HG03159 (cell line): Measurements from ENCODE around the gene TUBB4A.

Source experiments
- ATAC-seq: cut with Tn5 transposase; IDR thresholded peaks from one replicate; pipeline ENCODE4 v1.9.1; 2021; ENCODE audit warnings: mild to moderate bottlenecking, moderate library complexity; ENCODE audit not compliant: unreplicated experiment

Gene TUBB4A

DNA sequence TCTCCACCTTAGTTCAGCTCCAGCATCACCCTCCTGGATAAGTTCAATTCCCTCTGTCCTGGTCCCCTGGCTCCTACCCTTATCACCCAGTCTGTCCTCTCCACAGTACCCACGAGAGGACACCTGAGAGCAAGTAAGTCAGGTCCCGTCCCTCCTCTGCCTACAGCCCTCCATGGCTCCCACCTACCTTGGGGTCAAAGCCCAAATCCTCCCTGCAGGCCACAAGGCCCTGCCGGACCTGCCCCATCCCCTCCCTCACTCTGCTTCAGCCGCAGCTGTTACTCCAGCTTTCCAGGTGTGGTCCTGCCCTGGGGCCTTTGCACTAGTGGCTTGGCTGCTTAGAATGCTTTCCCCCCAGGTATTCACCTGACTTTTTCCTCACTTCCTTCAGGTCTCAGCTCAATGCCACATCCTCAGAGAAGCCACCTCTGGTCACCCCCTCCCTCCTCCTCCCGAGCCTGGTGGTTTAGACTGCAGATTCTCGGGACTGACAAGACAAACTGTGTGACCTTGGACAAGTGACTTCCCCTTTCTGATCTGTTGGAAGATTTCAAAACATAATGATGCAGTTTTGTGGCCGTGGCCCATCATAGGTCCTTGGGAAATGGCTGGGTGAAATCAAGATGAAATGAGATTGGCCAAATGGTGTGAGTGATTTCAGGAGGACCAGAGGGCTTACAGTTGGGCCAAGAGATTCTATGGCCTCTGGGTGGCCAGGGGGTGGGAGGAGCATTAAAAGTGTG is 3.6 kb downstream of the TUBB4A start:
- ATAC-seq, result no peak

GRCh38 chr19:6495947-6496346 is 6.2 kb downstream of the TUBB4A start:
- ATAC-seq, result no peak

GRCh38 chr19:6494438-6495036 is 7.6 kb downstream of the TUBB4A start:
- ATAC-seq, result no peak

DNA sequence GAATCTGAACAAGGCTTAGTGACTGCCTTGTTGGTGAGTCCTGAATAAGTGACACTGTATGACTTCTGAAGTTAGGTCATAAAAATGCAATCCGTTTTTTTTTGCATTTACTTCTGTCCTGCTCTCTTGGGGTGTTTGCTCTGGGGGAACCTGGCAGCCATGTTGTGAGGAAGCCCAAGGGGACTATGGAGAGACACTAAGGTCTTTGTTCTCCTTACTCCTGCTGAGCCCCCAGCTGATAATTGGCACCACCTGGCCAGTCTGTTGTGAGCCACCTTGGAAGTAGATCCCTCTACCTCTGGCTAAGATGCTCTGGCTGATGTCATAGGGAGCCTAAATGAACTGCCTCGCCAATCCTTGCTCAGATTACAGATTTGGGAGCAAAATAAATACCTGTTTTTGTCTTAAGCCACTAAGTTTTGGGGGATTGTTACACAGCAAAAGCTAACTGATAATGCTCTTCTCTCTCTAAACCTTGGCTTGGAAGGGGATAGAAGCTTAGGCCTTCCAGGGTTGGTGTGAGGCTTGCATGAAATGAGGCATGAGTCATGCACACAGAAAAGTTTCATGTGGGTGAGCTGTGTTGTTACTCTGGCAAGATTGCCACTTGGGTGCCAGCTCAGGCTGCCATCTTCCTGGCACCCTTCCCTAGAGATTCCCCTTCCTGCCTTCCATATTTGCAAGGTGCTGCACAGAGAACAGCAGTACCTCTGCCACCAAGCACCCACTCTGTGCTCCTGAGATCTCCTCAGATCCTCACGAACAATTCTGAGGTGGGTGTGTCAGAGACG is 10.1 kb downstream of the TUBB4A start:
- ATAC-seq, result no peak

- no peak for ATAC-seq
Observed at GRCh38 chr19:6490134-6490533, 12.0 kb downstream of the TUBB4A start.

GRCh38 chr19:6489278-6490061 is 12.6 kb downstream of the TUBB4A start:
- no peak for ATAC-seq

- no peak for ATAC-seq
Observed at GRCh38 chr19:6484831-6485230, 17.3 kb downstream of the TUBB4A start.

DNA sequence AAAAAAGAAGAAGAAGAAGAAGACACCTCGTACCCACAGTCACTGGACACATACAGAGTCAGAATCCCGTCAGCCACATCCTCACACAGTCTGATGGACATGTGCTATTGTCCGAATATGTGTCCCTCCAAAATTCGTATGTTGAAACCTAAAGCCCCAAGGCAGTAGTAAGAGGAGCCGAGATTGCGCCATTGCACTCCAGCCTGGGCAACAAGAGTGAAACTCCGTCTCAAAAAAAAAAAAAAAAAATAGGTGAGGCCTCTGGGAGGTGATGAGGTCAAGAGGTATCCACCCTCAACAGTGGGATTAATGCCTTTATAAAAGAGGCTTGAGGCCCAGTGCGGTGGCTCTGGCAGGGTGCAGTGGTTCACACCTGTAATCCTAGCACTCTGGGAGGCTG is 17.9 kb downstream of the TUBB4A start:
- no peak for ATAC-seq

DNA sequence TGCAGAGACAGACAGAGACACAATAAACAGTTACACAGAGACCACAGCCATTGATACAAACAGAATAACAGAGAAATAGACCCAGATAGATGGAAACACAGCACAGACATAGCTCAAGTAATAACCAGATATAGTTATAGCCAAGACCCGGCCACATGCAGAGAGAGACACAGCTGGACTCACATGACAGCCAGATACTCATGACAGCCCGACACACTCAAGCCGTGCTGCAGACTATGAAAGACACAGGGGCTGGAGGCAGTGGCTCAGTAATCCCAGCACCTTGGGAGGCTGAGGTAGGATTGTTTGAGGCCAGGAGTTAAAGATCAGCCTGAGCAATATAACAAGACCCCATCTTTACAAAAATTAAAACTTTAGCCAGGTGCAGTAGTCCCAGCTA is 18.9 kb downstream of the TUBB4A start:
- ATAC-seq, result no peak

GRCh38 chr19:6482343-6482686 is 19.8 kb downstream of the TUBB4A start:
- ATAC-seq, result no peak

GRCh38 chr19:6481541-6482342 is 20.4 kb downstream of the TUBB4A start, which contains the start of gene DENND1C:
DENND1C (minus strand) TSS chr19:6481787; CDS start chr19:6481695, 92 bp downstream.
- ATAC-seq, result peak; percentile 64

DNA sequence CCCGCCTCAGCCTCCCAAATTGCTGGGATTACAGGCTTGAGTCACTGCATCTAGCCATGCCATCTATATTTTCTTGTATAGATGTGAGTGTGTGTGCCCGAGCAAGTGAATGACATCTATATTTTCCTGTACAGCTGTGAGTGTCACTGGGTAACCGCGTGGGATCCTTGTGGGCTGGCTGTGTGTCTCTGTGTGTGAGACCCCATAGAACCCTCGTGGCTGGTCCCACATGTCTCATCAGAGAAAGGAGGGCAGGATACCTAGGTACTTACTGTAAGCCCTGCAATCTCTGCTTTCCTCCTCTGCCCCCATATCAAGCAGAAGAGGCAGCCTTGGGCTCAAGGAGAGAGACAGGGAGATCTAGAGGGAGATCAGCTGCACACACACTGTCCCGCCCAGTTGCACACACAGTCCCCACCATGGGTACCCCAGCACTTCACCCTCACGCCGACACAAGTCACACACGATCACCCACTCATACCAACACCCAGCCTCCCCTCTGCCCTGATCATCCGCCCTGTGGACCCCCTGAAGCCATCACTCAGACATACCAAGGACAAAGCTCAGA is 21.2 kb downstream of the TUBB4A start:
- no peak for ATAC-seq

DNA sequence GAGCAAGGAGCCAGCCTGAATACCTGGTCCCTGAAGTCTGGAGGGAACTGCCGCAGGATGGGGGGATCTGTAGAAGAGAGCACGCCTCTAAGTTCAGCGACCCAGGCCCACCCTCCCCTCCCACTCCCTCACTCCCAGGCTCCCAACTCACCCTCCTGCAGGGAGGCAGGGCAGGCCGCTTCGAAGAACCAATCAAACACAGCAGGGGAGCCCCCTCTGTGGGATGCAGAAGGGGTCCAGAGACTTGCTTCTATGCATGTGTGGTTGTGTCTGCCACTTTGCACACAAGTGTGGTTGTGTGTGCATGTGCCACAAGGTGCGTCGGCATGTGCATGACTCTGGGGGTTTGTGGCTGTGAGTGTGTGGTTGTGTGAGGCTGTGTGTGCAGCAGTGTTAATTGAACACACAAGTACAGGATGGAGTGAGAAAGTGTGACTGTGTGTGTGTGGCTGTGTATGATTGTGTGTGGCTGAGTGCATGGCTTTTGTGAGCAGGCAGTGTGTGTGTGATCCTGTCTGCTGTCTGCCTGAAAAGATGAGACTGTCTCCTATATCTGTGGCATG is 22.2 kb downstream of the TUBB4A start:
- no peak for ATAC-seq

GRCh38 chr19:6478815-6479214 is 23.3 kb downstream of the TUBB4A start:
- ATAC-seq, result no peak

- ATAC-seq, result no peak
Observed at GRCh38 chr19:6476896-6477431, 25.1 kb downstream of the TUBB4A start.

GRCh38 chr19:6476155-6476895 is 25.8 kb downstream of the TUBB4A start:
- no peak for ATAC-seq

DNA sequence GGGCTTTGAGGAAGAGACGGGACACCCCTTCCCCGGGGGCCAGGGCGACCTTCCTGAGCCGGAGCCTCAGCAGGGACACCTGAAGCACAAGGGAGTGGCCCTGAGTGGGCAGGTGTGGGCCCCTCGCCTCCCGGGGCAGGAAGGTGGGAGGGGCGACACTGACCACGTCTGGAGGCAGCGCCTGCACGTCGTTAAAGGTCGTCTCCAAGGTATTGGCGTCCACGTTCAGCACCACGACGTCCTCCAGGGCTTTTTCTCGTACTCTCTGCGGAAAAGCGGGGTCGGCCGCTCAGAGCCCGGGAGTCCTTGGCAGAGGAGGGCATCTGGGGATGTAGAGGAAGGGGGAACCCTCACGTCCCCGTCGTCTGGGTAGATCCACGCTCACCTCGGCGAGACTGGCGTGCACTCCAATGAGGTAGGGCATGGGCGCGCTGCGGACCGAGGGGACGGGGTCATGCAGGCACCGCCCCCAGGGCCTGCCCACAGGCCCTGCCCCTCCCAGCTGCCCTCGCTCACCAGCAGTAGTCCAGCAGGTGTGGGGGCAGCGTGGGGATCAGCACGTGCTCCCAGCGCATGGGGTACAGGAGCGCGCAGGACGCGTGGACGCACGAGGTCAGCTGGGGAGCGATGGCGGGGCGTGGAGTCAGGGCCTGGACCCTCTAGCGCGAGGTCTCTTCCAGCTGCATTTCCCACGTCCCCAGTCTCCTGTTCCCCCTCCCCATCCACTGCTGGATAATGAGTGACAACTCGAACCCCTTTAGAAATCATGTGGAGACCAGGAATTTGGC is 26.6 kb downstream of the TUBB4A start:
- no peak for ATAC-seq

- no peak for ATAC-seq
Observed at GRCh38 chr19:6473647-6474046, 28.5 kb downstream of the TUBB4A start.
